CD4-positive, alpha-beta T cell (primary cell): ENCODE results near the gene PKP1. TPM values are rescaled to one million over a fixed set of nuclear protein-coding genes. Genes with fewer than 3 reads are reported as not detected.

ENCODE experiments used
- ATAC-seq: fragments of 200-7000 bp; cut with Tn5 transposase; one replicate; pipeline ENCODE4 v1.10.0; 2022; ENCODE audit warnings: mild to moderate bottlenecking; ENCODE audit not compliant: poor library complexity
- CTCF ChIA-PET: fragments of 350-600 bp; sonication (Branson Sonifier 250); formaldehyde crosslinking; loops from one replicate; lab custom pipeline; 2021; ENCODE audit warnings: antibody characterized with exemption, inconsistent platforms; lab: Charles Lee
- POLR2A ChIA-PET: fragments of 350-600 bp; sonication (Branson Sonifier 250); formaldehyde crosslinking; loops from one replicate; lab custom pipeline; 2021; ENCODE audit warnings: antibody characterized with exemption, inconsistent platforms; lab: Charles Lee
- DNase-seq, 14 experiments: peaks; one replicate each; pipeline ENCODE4 v3.0.0-alpha.2; 2013 to 2020; ENCODE audit warnings: mixed read lengths in 2 of 14
- H3K27ac ChIP-seq, 2 donors: one replicate each; pipeline versions ENCODE4 v1.5.1 to v1.7.0; 2013; ENCODE audit warnings: low read length in 2 of 2, low read depth in 1 of 2, mild to moderate bottlenecking in 1 of 2
- H3K27me3 ChIP-seq, 2 experiments: 1 replicate in 1 of 2; 2 replicates in 1 of 2; pipeline versions ENCODE4 v1.6.1 to v1.7.0; 2013; ENCODE audit warnings: low read length in 2 of 2, control low read depth in 1 of 2, mild to moderate bottlenecking in 1 of 2, moderate library complexity in 1 of 2; ENCODE audit not compliant: insufficient read depth in 2 of 2, control insufficient read depth in 1 of 2
- H3K36me3 ChIP-seq: one replicate; pipeline ENCODE4 v1.6.1; 2013; ENCODE audit warnings: low read length, control low read depth; ENCODE audit not compliant: insufficient read depth
- H3K4me1 ChIP-seq: one replicate; pipeline ENCODE4 v1.6.1; 2013; ENCODE audit warnings: low read length, control low read depth; ENCODE audit not compliant: insufficient read depth
- H3K4me3 ChIP-seq: one replicate; pipeline ENCODE4 v1.5.1; 2013; ENCODE audit warnings: mild to moderate bottlenecking, low read length, moderate library complexity
- H3K9me3 ChIP-seq, 2 experiments: 1 replicate in 1 of 2; 2 replicates in 1 of 2; pipeline versions ENCODE4 v1.6.1 to v1.7.0; 2013; ENCODE audit warnings: low read length in 2 of 2, mild to moderate bottlenecking in 2 of 2, control low read depth in 1 of 2, moderate library complexity in 1 of 2; ENCODE audit not compliant: control insufficient read depth in 1 of 2, insufficient read depth in 1 of 2
- H3K27ac Mint-ChIP-seq: one replicate; pipeline ENCODE4 v1.8.0; 2020; ENCODE audit warnings: mixed read lengths
- H3K27me3 Mint-ChIP-seq: one replicate; pipeline ENCODE4 v1.8.0; 2021; ENCODE audit warnings: mixed read lengths
- H3K36me3 Mint-ChIP-seq: one replicate; pipeline ENCODE4 v1.8.0; 2021; ENCODE audit warnings: low read depth, mixed read lengths
- H3K4me1 Mint-ChIP-seq: one replicate; pipeline ENCODE4 v1.8.0; 2021; ENCODE audit warnings: low read depth, mixed read lengths
- H3K4me3 Mint-ChIP-seq: one replicate; pipeline ENCODE4 v1.8.0; 2020; ENCODE audit warnings: mild to moderate bottlenecking, mixed read lengths
- H3K9me3 Mint-ChIP-seq: one replicate; pipeline ENCODE4 v1.8.0; 2020; ENCODE audit warnings: mixed read lengths
- CTCF ChIP-seq: fragments of 200-600 bp; IDR thresholded peaks from one replicate; pipeline ENCODE4 v1.8.0; 2022; ENCODE audit warnings: antibody characterized with exemption, mild to moderate bottlenecking
- intact Hi-C, 2 experiments: fragments of 100-400 bp; cut with DNase I in 1 of 2; cut with micrococcal nuclease in 1 of 2; formaldehyde crosslinking; loops; one replicate each; pipeline versions ENCODE4 v1.15.1 to v1.9.0; 2023 to 2025; cut with DNase I, micrococcal nuclease
- total RNA-seq, 174 experiments: library from RNA in 2 of 174; stranded (reverse) in 2 of 174; gene quantifications; one replicate each; pipeline ENCODE4 v1.2.3 and lab custom pipeline; 2021 to 2026

Gene PKP1
- total RNA-seq, 2 experiments from 2014 or later, result not detected

- ChIA-PET POLR2A (no interaction called here), CTCF (no interaction called here)
- Histone ChIP-seq H3K4me3 (no peak overlapping the region), H3K9me3 (no peaks in the 10 kb centered on the region), H3K27me3 (peaks cover 4 to 25% of the 10 kb centered on the region in 2 experiments), H3K36me3 (no peaks in the 10 kb centered on the region), H3K27ac (no peak overlapping the region), H3K4me1 (no peaks in the 10 kb centered on the region)
- DNase-seq, result no peak
- no peak for ATAC-seq
- H3K4me3 Mint-ChIP-seq, result no peak overlapping the region
- TF ChIP-seq CTCF, result no peak
- no peaks in the 10 kb centered on the region for H3K9me3 Mint-ChIP-seq
- peaks cover 66% of the 10 kb centered on the region for H3K27me3 Mint-ChIP-seq
- H3K27ac Mint-ChIP-seq, result no peak overlapping the region
- no peaks in the 10 kb centered on the region for H3K4me1 Mint-ChIP-seq
- H3K36me3 Mint-ChIP-seq, result no peaks in the 10 kb centered on the region
- intact Hi-C loops, result no loop called here
These were observed 41.6 kb upstream of the PKP1 start for GRCh38 chr1:201241736-201242135.

- peaks cover 69% of the 10 kb centered on the region for H3K27me3 Mint-ChIP-seq
- CTCF ChIA-PET, result no interaction called here
These were observed 38.2 kb upstream of the PKP1 start for GRCh38 chr1:201245082-201245481.

GRCh38 chr1:201248721-201249559, 34.4 kb upstream of the PKP1 start:
- no peaks in the 10 kb centered on the region for H3K36me3 ChIP-seq
- no peak overlapping the region for H3K4me3 ChIP-seq
- Mint-ChIP-seq H3K27ac (no peak overlapping the region), H3K36me3 (no peaks in the 10 kb centered on the region), H3K4me3 (no peak overlapping the region), H3K4me1 (no peaks in the 10 kb centered on the region), H3K27me3 (peaks cover 41% of the 10 kb centered on the region), H3K9me3 (no peaks in the 10 kb centered on the region)
- H3K27ac ChIP-seq, result no peak overlapping the region
- ChIA-PET POLR2A (no interaction called here), CTCF (no interaction called here)
- H3K27me3 ChIP-seq, result peaks cover 3 to 4% of the 10 kb centered on the region in 2 experiments
- no peak for DNase-seq
- intact Hi-C loops, result no loop called here
- TF ChIP-seq CTCF, result no peak
- no peak for ATAC-seq
- H3K4me1 ChIP-seq, result no peaks in the 10 kb centered on the region
- H3K9me3 ChIP-seq, result no peaks in the 10 kb centered on the region

More at GRCh38 chr1:201245082-201245481, 38.2 kb upstream of the PKP1 start:
- Mint-ChIP-seq H3K27ac (no peak overlapping the region), H3K4me3 (no peak overlapping the region), H3K4me1 (no peaks in the 10 kb centered on the region), H3K36me3 (no peaks in the 10 kb centered on the region), H3K9me3 (no peaks in the 10 kb centered on the region)
- ATAC-seq (no peak), DNase-seq (no peak)
- intact Hi-C loops, result no loop called here
- TF ChIP-seq CTCF, result no peak
- Histone ChIP-seq H3K36me3 (no peaks in the 10 kb centered on the region), H3K4me3 (no peak overlapping the region), H3K4me1 (no peaks in the 10 kb centered on the region), H3K9me3 (no peaks in the 10 kb centered on the region), H3K27me3 (peaks cover 4 to 25% of the 10 kb centered on the region in 2 experiments), H3K27ac (no peak overlapping the region)
- POLR2A ChIA-PET, result no interaction called here
